NCI-H146 treated with DMSO at 0.1 percent for 48 hours (cell line): ENCODE results near the gene FAM222A.
A peak's percentile ranks its signal among the peaks of the same experiment; 100 is the strongest.

Source experiments
- DNase-seq: peaks from one replicate; lab custom pipeline; 2025; ENCODE audit not compliant: unreplicated experiment; lab: John Stamatoyannopoulos, UW

Gene FAM222A

DNA sequence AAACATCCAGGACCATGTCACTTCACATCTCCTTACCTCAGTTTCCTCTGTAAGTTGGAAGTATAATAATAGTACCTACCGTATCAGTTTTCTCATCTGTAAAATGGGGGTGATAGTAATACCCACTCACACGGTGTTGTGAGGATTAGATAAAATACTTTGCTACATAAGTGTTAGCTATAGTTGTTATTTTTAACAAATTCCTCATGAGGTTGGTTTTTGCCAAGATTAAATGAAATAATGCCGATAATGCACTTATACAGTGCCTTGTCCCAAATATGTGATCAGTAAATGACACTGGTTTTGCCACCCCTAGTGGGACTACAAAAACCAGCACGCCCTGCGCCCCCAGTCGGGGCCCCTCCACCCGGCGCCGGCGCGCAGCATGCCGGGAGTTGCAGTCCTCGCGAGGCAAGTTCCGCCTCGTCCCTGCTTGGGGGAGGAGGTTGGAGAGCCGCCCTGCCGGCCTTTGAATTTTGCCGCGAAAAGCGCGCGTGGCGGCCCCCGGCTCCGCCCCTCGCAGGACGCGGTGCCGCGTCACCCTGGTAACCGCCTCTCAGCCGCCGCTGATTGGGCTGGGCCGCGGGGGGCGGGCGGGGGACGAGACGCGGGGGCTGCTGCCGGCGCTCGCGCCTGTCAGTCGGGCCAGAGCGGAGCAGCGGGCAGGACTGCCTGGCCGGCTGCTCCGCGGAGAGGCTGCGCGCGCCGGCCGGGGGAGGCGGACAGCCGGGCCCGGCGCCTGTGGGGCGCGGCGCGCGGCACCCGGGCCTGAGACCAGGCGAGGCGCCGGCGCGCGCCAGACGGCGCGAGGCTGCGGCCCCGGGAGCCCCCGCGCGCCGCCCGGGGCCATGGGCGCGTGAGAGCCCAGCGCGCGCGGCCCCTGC is at the start of gene FAM222A:
TSS of gene FAM222A (plus strand) at position 639 of the 884 bp plus-strand sequence. CDS start 30,322 bp downstream, outside the sequence.
- DNase-seq = peak; percentile 87

DNA sequence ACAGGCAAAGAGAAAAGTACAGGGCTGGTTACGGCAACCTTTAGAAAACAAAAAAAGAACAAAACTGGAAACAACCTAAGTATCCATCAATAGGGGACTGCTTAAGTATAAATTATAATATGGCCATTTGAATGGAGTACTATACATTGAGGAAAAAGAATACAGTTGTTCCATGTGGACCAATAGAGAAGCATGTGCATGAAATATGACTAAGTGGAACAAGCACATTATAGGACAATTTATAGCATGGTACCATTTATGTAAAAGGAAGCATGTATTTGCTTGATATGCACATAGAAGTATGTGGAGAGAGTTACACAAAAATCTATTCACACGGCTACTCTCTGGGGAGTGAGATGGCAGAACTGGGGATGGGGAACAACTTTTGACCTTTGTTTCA is 49.2 kb upstream of the FAM222A start:
- DNase-seq = no peak

DNA sequence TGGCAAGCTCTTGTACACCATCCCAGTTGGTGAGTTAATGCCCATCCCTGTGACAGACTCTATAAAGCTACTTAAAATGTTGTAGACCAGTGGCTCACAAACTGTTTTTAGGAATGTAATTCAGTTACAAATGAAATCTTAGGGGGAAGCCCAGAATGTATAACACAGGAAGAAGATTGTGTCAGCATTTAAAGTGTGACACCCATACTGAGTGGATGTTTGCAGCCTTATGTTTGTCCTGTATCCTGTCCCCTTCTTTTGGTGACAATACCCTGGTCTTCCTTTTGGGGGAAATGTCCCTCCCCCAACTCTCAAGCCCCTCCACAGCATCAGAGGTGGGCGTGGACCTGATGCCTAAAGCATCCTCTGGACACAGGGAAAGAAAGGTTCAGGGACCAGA is 47.6 kb upstream of the FAM222A start:
- DNase-seq = no peak

DNA sequence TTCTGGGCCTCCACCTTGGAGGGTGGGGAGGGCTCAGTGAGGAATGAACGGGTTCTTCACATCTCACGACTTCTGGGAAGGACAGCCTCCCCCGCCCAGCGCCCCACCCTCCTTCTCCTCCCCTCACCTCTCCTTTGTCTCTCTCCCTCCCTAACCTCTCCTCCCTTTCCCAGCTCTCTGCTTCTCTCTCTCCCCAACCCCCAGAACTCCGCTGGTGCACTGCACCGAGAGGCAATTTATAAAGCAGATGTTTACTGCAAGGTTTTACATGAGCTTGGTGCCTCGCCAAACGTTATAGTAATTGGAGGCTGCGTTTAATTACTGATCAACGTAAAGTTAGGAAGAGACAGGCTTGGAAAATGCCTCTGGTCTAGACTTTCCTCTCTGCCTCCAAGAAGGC is 42.9 kb upstream of the FAM222A start:
- DNase-seq = no peak

DNA sequence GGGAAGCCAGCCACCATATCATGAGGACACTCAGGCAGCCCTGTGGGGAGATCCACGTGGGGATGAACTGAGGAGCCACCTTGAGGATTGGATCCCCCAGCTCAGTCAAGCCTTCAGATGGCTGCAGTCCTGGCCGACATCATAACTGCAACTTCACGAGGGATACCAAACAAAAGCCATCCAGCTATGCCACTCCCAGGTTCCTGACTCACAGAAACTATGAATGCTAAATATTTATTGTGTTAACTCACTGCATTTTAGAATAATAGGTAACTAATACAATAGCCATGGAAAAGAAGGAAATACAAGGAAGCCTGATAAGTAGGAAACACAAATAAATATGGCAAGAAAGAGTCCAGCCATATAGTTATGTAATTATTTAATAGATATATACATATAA is 42.1 kb upstream of the FAM222A start:
- no peak for DNase-seq

GRCh38 chr12:109673379-109673778 is 40.2 kb upstream of the FAM222A start:
- no peak for DNase-seq

- DNase-seq = no peak
Observed at GRCh38 chr12:109673884-109674283, 39.7 kb upstream of the FAM222A start.

GRCh38 chr12:109675411-109675810 is 38.2 kb upstream of the FAM222A start:
- no peak for DNase-seq

- DNase-seq = peak; percentile 95
Observed at GRCh38 chr12:109677279-109677691, 36.3 kb upstream of the FAM222A start.

- DNase-seq = peak; percentile 22
Observed at GRCh38 chr12:109678719-109679118, 34.9 kb upstream of the FAM222A start.

- DNase-seq = peak; percentile 95
Observed at GRCh38 chr12:109679501-109680263, 33.9 kb upstream of the FAM222A start.

DNA sequence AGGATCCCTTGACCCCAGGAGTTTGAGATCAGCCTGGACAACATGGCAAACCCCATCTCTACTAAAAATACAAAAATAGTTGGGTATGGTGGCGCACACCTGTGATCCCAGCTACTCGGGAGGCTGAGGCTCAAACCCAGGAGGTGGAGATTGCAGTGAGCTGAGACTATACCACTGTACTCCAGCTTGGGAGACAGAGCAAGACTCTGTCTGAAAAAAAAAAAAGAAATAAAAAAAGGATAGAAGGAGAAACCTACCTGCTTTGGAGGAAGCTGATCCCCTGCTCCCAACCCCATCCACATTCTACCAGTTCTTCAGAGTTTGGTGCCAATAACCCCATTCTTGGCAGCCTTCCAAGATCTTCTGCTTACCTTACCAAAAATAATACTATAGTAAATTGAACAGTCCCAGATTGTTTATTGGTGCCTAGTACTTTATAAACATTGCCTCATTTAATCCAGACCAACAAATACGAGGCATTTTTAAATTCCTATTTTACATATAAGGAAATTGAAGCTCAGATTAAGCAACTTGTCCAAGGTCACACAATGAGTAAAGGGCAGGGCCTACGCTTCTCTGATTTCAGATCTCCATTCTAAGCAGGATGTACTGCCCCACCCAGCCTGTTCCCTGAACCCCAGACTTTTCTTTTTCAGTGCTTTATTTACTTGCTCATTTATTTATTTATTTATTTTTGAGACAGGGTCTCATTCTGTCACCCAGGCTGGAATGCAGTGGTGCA is 33.2 kb upstream of the FAM222A start:
- DNase-seq = peak; percentile 51

DNA sequence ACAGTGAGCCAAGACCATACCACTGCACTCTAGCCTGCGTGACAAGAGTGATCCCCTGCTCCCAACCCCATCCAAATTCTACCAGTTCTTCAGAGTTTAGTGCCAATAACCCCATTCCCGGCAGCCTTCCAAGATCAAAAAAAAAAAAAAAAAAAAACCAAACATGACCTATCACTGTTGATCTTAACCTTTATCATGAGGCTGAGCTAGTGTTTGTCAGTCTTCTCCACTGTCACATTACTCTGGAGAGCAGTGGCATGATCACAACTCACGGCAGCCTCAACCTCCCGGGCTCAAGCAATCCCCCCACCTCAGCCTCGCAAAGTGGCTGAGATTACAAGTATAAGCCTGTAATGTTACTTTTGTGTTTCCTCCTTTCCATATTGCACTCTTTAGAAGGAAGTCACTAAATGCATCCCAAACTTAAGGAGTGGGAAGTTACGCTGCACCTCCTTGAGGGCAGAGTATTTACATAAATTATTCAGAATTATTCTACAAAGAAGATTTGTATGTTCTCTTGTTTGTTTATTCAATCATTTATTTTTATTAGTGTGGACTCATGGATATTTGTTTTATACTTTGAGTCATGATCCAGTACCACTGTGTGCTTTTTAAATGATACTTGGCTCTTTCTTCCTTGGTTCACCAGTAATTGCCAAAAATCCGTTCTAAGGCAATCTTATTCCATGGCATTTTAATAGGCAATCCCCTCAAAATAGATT is 31.5 kb upstream of the FAM222A start:
- no peak for DNase-seq

- DNase-seq = no peak
Observed at GRCh38 chr12:109682708-109683060, 30.9 kb upstream of the FAM222A start.

DNA sequence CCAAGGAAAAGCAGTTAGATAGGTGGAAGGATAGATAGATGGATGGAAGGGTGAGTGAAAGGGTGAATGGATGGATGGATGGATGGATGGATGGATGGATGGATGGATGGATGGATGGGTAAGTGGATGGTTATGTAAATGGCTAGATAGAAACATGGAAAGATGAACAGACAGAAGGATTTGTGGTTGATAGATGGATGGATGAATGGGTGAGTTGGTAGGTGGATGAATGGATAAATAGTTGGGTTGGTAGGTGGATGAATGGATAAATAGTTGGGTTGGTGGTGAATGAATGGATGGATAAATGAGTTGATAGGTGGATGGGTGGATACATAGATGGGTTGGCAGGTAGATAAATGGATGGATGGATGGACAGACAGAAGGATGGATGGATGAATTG is 30.3 kb upstream of the FAM222A start:
- DNase-seq = no peak

DNA sequence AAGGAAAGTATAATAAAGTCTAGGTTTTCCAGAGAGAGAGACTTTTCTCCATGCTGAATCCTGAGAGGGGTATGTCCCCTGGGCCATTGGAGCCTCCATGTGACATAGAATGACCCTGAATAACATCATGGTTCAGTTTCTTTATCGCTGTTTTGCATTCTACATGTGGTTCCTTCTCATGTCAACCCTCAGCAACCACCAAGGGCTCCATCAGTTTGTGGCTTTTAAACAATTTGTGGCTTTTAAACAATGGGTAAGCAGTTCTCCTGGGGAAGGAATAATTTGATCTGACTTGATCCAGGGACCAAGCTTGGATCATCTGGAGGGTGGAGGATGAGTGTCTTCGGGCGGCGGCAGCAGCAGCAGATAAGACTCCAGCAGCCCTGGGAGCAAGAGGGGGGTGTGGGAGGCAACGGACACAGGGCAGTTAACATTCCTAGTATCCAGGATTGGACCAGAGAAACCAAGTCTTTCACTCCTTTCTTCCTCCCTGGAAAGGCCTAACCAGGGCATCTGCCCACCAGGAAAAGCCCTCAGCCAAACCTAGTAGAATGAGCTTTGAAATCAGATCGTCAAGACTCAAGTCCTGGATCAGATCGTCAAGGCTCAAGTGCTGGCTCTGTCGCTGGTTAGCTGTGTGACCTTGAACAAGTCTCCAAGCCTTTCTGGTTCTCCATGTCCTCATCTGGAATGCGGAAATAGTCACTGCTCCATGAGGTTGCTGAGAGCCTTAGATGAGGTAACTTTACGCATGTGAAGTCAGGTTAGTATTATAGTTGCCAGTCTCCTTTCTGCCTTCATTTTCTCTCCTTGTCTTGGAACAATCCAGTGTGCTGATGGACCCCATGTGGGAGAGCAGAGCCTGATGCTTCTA is 27.8 kb upstream of the FAM222A start:
- no peak for DNase-seq

DNA sequence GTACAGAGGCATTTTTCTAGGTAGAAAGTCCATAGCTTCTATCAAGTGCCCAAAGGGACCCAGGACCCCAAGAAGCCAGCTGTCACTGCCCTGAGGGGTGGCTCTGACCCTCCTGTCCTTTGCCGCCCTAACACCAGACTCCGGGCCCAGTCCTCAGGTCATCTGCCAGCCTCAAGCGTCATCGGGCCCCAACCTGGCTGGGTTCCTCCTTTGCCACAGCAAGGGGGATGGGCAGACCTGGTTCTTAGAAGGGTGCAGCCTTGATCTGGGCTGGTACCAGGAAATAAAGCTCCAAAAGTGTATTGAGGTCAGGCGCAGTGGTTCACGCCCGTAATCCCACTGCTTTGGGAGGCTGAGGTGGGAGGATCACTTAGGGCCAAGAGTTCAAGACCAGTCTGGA is 27.1 kb upstream of the FAM222A start:
- DNase-seq = no peak

DNA sequence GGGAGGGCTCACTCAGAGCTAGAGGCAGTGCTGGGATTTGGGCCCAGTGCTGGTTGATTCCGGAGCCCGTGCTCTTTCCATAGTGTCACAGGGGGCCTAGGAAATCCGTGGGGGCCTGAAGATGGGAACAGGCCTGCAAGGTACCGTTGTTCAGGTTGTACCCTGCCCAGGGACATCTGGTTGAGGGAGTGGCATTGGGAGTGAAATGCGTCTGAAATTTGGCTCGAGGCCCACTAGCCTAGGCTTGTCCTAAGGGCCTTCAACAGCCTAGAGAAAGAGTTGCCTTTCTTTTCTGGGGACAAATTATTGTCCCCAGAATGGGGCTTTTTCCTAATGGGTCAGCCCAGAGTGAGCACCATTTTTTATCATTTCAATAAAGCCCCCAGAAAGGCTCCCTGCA is 26.4 kb upstream of the FAM222A start:
- no peak for DNase-seq

DNA sequence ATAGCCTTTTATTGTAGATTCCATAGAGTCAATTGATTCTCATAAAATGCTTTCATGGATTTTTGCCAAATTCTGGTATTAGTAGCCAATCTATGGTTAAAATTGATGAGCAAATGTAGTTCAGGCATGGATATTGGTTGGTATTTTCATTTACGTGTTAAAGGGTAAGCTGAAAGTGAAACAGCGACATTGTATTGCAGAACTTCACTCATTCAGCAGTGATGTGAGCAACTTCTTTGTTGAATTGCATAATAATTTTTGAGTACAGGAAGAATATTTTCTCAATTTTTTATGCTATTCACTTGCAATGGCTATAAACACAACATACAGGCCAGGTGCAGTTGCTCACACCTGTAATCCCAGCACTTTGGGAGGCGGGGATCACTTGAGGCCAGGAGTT is 24.2 kb upstream of the FAM222A start:
- no peak for DNase-seq

- no peak for DNase-seq
Observed at GRCh38 chr12:109693160-109693559, 20.5 kb upstream of the FAM222A start.
